ENCODE results near the gene EVA1A. TPM values are rescaled to one million over a fixed set of nuclear protein-coding genes. Genes with fewer than 3 reads are reported as not detected.

EVA1A gene
- total and polyA plus RNA-seq, 2 experiments from 2014 or later = 4.6 to 7.9 TPM

DNA sequence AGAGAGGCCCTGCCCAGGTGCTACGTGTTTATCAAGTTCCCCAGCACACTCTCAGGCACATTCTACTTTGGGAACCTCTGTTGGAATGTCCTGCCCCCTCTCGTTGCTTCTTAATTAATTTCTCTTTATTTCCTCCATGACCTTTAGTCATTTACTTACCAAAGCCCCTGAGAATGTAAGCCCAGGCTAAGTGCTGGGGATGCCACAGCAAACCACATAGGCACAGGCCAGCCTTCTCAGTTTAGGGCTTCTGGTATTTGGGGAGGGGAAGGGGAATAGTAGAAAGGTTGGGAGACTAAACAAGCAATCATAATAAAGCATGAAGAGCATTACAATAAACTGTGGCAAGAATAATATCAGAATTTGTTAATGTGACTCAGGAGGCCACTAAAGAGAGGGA lies 85.7 kb downstream of the EVA1A start:
- ATAC-seq (no peak), DNase-seq (ENCODE audit: low spot score) (no peak)
- H3K36me3 Mint-ChIP-seq (ENCODE audit: low read depth) = no peaks in the 10 kb centered on the region
- Histone ChIP-seq H3K4me3 (no peak overlapping the region), H4K20me1 (replicated peaks; ENCODE audit: insufficient read depth) (no peaks in the 10 kb centered on the region), H3K36me3 (ENCODE audit: insufficient read depth) (no peaks in the 10 kb centered on the region), H3F3A (replicated peaks; ENCODE audit: low read depth) (no peaks in the 10 kb centered on the region), H3K4me2 (no peak overlapping the region), H3K79me2 (replicated peaks; ENCODE audit: insufficient read depth) (no peaks in the 10 kb centered on the region), H3K4me1 (ENCODE audit: insufficient read depth) (peaks cover 12% of the 10 kb centered on the region; the same call in 1 of the 2 replicates), H3K27ac (ENCODE audit: low read depth) (no peak overlapping the region), H3K9me2 (ENCODE audit: insufficient read depth) (no peaks in the 10 kb centered on the region), H2AFZ (peak overlapping the region; percentile 88; the same call in 1 of the 2 replicates), H3K27me3 (ENCODE audit: insufficient read depth) (no peaks in the 10 kb centered on the region)
- H3K27me3 Mint-ChIP-seq (ENCODE audit: insufficient read depth, low read depth, poor library complexity) = peaks cover 2% of the 10 kb centered on the region
- TF ChIP-seq ZNF331 (CRISPR knock-in tag; IDR thresholded peaks at IDR 0.05; ENCODE audit: low read depth) (no peak), POLR2AphosphoS5 (IDR thresholded peaks at IDR 0.05; ENCODE audit: low read depth) (no peak), NANOG (IDR thresholded peaks at IDR 0.05; ENCODE audit: borderline replicate concordance) (no peak), JUNB (IDR thresholded peaks at IDR 0.05; ENCODE audit: unreplicated experiment) (no peak), CREB1 (CRISPR knock-in tag; IDR thresholded peaks at IDR 0.05; ENCODE audit: low read depth) (no peak), STAT1 (IDR thresholded peaks at IDR 0.05; ENCODE audit: unreplicated experiment) (no peak), EZH2 (IDR thresholded peaks at IDR 0.05; ENCODE audit: low read depth, unreplicated experiment) (no peak), ZNF114 (CRISPR knock-in tag; IDR thresholded peaks at IDR 0.05) (no peak), EZH2phosphoT487 (IDR thresholded peaks at IDR 0.05; ENCODE audit: unreplicated experiment) (no peak)
- TF ChIP-seq, protein P1, sequence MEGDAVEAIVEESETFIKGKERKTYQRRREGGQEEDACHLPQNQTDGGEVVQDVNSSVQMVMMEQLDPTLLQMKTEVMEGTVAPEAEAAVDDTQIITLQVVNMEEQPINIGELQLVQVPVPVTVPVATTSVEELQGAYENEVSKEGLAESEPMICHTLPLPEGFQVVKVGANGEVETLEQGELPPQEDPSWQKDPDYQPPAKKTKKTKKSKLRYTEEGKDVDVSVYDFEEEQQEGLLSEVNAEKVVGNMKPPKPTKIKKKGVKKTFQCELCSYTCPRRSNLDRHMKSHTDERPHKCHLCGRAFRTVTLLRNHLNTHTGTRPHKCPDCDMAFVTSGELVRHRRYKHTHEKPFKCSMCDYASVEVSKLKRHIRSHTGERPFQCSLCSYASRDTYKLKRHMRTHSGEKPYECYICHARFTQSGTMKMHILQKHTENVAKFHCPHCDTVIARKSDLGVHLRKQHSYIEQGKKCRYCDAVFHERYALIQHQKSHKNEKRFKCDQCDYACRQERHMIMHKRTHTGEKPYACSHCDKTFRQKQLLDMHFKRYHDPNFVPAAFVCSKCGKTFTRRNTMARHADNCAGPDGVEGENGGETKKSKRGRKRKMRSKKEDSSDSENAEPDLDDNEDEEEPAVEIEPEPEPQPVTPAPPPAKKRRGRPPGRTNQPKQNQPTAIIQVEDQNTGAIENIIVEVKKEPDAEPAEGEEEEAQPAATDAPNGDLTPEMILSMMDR (conservative IDR thresholded peaks at IDR 0.05; ENCODE audit: low read depth in 2 of 2) = no peak
- TF ChIP-seq, protein P2, sequence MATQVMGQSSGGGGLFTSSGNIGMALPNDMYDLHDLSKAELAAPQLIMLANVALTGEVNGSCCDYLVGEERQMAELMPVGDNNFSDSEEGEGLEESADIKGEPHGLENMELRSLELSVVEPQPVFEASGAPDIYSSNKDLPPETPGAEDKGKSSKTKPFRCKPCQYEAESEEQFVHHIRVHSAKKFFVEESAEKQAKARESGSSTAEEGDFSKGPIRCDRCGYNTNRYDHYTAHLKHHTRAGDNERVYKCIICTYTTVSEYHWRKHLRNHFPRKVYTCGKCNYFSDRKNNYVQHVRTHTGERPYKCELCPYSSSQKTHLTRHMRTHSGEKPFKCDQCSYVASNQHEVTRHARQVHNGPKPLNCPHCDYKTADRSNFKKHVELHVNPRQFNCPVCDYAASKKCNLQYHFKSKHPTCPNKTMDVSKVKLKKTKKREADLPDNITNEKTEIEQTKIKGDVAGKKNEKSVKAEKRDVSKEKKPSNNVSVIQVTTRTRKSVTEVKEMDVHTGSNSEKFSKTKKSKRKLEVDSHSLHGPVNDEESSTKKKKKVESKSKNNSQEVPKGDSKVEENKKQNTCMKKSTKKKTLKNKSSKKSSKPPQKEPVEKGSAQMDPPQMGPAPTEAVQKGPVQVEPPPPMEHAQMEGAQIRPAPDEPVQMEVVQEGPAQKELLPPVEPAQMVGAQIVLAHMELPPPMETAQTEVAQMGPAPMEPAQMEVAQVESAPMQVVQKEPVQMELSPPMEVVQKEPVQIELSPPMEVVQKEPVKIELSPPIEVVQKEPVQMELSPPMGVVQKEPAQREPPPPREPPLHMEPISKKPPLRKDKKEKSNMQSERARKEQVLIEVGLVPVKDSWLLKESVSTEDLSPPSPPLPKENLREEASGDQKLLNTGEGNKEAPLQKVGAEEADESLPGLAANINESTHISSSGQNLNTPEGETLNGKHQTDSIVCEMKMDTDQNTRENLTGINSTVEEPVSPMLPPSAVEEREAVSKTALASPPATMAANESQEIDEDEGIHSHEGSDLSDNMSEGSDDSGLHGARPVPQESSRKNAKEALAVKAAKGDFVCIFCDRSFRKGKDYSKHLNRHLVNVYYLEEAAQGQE (IDR thresholded peaks at IDR 0.05; ENCODE audit: unreplicated experiment) = no peak
- TF ChIP-seq, protein P3, sequence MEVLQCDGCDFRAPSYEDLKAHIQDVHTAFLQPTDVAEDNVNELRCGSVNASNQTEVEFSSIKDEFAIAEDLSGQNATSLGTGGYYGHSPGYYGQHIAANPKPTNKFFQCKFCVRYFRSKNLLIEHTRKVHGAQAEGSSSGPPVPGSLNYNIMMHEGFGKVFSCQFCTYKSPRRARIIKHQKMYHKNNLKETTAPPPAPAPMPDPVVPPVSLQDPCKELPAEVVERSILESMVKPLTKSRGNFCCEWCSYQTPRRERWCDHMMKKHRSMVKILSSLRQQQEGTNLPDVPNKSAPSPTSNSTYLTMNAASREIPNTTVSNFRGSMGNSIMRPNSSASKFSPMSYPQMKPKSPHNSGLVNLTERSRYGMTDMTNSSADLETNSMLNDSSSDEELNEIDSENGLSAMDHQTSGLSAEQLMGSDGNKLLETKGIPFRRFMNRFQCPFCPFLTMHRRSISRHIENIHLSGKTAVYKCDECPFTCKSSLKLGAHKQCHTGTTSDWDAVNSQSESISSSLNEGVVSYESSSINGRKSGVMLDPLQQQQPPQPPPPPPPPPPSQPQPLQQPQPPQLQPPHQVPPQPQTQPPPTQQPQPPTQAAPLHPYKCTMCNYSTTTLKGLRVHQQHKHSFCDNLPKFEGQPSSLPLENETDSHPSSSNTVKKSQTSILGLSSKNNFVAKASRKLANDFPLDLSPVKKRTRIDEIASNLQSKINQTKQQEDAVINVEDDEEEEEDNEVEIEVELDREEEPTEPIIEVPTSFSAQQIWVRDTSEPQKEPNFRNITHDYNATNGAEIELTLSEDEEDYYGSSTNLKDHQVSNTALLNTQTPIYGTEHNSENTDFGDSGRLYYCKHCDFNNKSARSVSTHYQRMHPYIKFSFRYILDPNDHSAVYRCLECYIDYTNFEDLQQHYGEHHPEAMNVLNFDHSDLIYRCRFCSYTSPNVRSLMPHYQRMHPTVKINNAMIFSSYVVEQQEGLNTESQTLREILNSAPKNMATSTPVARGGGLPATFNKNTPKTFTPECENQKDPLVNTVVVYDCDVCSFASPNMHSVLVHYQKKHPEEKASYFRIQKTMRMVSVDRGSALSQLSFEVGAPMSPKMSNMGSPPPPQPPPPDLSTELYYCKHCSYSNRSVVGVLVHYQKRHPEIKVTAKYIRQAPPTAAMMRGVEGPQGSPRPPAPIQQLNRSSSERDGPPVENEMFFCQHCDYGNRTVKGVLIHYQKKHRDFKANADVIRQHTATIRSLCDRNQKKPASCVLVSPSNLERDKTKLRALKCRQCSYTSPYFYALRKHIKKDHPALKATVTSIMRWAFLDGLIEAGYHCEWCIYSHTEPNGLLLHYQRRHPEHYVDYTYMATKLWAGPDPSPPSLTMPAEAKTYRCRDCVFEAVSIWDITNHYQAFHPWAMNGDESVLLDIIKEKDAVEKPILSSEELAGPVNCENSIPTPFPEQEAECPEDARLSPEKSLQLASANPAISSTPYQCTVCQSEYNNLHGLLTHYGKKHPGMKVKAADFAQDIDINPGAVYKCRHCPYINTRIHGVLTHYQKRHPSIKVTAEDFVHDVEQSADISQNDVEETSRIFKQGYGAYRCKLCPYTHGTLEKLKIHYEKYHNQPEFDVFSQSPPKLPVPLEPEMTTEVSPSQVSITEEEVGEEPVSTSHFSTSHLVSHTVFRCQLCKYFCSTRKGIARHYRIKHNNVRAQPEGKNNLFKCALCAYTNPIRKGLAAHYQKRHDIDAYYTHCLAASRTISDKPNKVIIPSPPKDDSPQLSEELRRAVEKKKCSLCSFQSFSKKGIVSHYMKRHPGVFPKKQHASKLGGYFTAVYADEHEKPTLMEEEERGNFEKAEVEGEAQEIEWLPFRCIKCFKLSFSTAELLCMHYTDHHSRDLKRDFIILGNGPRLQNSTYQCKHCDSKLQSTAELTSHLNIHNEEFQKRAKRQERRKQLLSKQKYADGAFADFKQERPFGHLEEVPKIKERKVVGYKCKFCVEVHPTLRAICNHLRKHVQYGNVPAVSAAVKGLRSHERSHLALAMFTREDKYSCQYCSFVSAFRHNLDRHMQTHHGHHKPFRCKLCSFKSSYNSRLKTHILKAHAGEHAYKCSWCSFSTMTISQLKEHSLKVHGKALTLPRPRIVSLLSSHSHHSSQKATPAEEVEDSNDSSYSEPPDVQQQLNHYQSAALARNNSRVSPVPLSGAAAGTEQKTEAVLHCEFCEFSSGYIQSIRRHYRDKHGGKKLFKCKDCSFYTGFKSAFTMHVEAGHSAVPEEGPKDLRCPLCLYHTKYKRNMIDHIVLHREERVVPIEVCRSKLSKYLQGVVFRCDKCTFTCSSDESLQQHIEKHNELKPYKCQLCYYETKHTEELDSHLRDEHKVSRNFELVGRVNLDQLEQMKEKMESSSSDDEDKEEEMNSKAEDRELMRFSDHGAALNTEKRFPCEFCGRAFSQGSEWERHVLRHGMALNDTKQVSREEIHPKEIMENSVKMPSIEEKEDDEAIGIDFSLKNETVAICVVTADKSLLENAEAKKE (CRISPR knock-in tag; IDR thresholded peaks at IDR 0.05) = no peak
- TF ChIP-seq, protein P4, sequence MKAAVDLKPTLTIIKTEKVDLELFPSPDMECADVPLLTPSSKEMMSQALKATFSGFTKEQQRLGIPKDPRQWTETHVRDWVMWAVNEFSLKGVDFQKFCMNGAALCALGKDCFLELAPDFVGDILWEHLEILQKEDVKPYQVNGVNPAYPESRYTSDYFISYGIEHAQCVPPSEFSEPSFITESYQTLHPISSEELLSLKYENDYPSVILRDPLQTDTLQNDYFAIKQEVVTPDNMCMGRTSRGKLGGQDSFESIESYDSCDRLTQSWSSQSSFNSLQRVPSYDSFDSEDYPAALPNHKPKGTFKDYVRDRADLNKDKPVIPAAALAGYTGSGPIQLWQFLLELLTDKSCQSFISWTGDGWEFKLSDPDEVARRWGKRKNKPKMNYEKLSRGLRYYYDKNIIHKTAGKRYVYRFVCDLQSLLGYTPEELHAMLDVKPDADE (IDR thresholded peaks at IDR 0.05) = no peak
- H3K4me3 Mint-ChIP-seq = no peak overlapping the region
- H3K9me3 Mint-ChIP-seq = no peaks in the 10 kb centered on the region
- H3K27ac Mint-ChIP-seq = no peak overlapping the region
- H3K4me1 Mint-ChIP-seq = peaks cover 26% of the 10 kb centered on the region
